MG63 (cell line): ENCODE data around the gene DEDD2. TPM values are rescaled to one million over a fixed set of nuclear protein-coding genes. Genes with fewer than 3 reads are reported as not detected.
"Not testable (repeated sequence)": the region's sequence is repeated elsewhere in the genome, so short reads cannot be mapped to it uniquely, and the experiment has no call there.

Source experiments
- DNase-seq: peaks from one replicate; pipeline ENCODE4 v3.0.0-alpha.2; 2020
- H3K27me3 ChIP-seq: fragments of 250-450 bp; sonication (Bioruptor Pico); 2 replicates; pipeline ENCODE4 v1.5.1; 2020; ENCODE audit warnings: mild to moderate bottlenecking, moderate library complexity
- H3K36me3 ChIP-seq: fragments of 250-450 bp; sonication (Bioruptor Pico); 2 replicates; pipeline ENCODE4 v1.5.1; 2020; ENCODE audit warnings: mild to moderate bottlenecking, moderate library complexity
- H3K4me3 ChIP-seq: fragments of 250-450 bp; sonication (Bioruptor Pico); 2 replicates; pipeline ENCODE4 v1.5.1; 2020; ENCODE audit warnings: mild to moderate bottlenecking, moderate library complexity
- H3K9me3 ChIP-seq: fragments of 250-450 bp; sonication (Bioruptor Pico); 2 replicates; pipeline ENCODE4 v1.5.1; 2020; ENCODE audit warnings: mild to moderate bottlenecking, moderate library complexity
- total RNA-seq: library from RNA; depleted of rRNA; stranded (reverse); fragments of >200 nt; shearing (Covaris generic); gene quantifications from 2 replicates; pipeline ENCODE4 v1.2.3, GENCODE V29; 2014; ENCODE audit warnings: low replicate concordance; rRNA removed

Gene DEDD2
- 26.3 and 42.9 TPM in 2 replicates for total RNA-seq

- DNase-seq: peak; percentile 99
- Histone ChIP-seq H3K36me3 (peaks cover 40% of the 10 kb centered on the region), H3K4me3 (peak within 1 kb of the TSS; percentile 84), H3K27me3 (no peaks in the 10 kb centered on the region), H3K9me3 (no peaks in the 10 kb centered on the region)
Measured at GRCh38 chr19:42217520-42218437, at the start of gene DEDD2. TSS of gene DEDD2 (minus strand) at chr19:42217677. CDS start at chr19:42217007, 670 bp downstream.

GRCh38 chr19:42266928-42267603 is 49.6 kb upstream of the DEDD2 start:
- peak overlapping the region; percentile 98 for H3K4me3 ChIP-seq
- DNase-seq, H3K9me3 ChIP-seq, H3K36me3 ChIP-seq, H3K27me3 ChIP-seq: not testable (repeated sequence)

GRCh38 chr19:42266105-42266504 is 48.6 kb upstream of the DEDD2 start:
- H3K27me3 ChIP-seq, H3K4me3 ChIP-seq, H3K36me3 ChIP-seq, DNase-seq, H3K9me3 ChIP-seq: not testable (repeated sequence)

DNA sequence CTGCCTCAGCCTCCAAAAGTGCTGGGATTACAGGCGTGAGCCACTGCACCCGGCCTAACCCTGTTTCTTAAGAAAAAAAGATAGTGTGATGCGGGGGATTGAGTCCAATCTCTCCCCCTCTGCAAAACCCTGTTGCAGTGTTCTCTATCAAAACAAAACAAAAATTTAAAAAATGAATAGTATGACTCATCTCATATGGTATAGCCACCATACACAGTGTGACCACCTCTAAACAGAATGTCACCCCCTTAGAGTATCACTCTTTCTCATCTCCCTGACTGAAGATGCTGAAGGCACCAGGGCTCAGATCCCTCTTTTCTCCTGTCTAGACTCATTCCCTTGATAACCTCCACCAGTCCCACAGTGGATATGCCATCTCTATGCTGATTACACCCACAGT is 44.3 kb upstream of the DEDD2 start:
- Histone ChIP-seq H3K4me3 (no peak overlapping the region), H3K27me3 (no peaks in the 10 kb centered on the region), H3K36me3 (no peaks in the 10 kb centered on the region), H3K9me3 (no peaks in the 10 kb centered on the region)
- no peak for DNase-seq

DNA sequence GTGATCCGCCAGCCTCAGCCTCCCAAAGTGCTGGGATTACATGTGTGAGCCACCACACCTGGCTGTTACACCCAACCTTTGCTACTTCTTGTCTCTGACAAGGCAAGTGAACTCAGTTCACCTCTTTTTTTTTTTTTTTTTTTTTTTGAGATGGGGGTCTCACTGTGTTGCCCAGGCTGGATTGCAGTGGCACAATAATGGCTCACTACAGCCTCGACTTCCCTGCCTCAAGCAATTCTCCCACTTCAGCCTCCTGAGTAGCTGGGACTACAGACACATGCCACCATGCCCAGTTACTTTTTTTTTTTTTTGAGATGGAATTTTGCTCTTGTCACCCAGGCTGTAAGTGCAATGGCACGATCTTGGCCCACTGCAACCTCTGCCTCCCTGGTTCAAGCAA is 40.4 kb upstream of the DEDD2 start:
- DNase-seq, H3K4me3 ChIP-seq, H3K9me3 ChIP-seq, H3K27me3 ChIP-seq: not testable (repeated sequence)
- H3K36me3 ChIP-seq: peaks cover 12% of the 10 kb centered on the region

- Histone ChIP-seq H3K9me3 (no peaks in the 10 kb centered on the region), H3K36me3 (peaks cover 24% of the 10 kb centered on the region), H3K27me3 (no peaks in the 10 kb centered on the region), H3K4me3 (peak overlapping the region; percentile 100)
- no peak for DNase-seq
Measured at GRCh38 chr19:42255766-42256745, 38.6 kb upstream of the DEDD2 start.

DNA sequence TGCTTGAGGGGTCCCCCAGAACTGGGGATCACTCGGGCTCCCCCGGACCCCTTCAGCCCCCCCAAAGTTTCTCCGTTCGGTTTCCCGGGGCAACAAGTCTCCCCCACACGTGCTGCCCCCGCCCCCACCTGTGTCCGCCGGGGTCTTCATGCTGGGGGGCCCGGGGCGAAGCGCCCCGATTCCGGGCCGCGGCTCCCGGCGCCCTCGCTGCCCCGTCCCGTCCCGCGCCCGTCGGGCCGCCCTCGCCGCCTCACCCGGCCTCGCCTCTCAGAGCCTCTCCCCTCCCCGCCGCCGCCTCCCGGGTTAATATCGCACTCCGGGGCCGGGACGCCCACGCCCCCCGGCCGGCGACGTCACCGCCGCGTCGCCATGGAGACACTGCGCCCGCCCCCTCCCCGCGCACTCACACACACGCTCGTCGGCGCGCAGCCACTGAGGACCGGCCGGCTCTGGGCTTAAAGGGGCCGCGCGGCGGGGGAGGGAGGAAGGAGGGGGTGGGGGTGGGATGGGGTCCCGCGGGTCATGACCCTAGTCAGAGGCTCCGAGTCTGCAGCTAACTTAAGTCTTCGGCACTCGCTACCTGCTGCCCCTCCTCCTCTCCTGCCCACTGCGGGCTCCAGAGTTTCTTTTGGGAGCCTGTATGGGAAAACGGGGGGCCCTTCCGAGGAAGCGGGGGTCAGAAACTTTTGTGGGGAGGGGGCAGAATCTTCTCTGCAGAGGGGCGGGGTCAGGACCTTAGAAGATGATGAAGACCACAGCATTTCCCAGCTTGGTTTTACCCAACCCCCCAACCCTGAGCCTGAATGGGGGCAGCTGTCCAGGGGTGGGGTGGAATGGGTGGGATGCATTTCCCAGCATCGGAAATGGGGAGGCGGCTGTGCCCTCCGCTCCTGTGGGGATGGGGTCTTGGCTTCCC is 37.6 kb upstream of the DEDD2 start, which contains the start of gene ERF:
TSS of gene ERF (minus strand) at position 279 of the 916 bp plus-strand sequence. CDS start at position 150, 129 bp downstream.
- peak; percentile 92 for DNase-seq
- peaks cover 34% of the 10 kb centered on the region for H3K36me3 ChIP-seq
- H3K27me3 ChIP-seq: no peaks in the 10 kb centered on the region
- H3K9me3 ChIP-seq: no peaks in the 10 kb centered on the region
- peak within 1 kb of the TSS; percentile 100 for H3K4me3 ChIP-seq

DNA sequence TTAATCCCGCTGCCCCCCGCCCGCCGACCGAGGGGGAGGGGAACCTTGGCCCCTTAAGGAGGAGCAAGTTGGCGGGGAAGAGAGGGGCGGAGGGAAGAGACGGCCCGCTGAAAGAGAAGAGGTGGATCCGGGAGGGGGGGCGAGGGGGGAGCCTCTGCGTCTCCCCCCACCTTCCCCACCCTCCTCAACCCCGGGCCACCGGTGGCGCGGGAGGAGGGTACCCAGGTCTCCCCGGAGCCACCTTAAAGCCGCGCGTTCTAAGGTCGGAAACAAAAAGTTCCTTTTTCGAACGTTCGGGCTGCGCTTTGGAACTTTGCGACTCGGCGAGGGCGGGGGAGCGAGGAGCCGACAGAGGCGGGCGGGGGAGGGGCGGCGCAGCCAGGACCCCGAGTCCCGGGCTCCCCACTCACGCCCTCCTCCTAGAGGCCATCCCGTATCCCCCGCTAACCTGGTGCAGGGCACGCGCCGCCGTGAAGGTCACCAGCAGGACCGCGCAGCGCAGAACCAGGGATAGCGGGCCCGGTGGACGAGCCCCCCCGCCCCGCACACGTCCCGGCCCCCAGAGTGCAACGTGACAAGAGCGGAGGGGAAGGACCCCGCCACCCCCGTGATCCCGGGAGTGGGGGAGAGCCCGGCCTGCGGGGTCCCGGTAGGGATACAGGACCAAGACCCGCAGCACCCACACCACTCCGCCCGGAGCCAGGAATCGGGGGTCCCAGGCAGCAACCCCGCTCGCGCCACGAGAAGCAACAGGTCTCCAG is 36.8 kb upstream of the DEDD2 start:
- Histone ChIP-seq H3K9me3 (no peaks in the 10 kb centered on the region), H3K27me3 (no peaks in the 10 kb centered on the region), H3K36me3 (peaks cover 42% of the 10 kb centered on the region), H3K4me3 (peak overlapping the region; percentile 100)
- DNase-seq: peak; percentile 78

- Histone ChIP-seq H3K27me3 (no peaks in the 10 kb centered on the region), H3K36me3 (peaks cover 50% of the 10 kb centered on the region), H3K9me3 (no peaks in the 10 kb centered on the region), H3K4me3 (peak overlapping the region; percentile 100)
- DNase-seq: peak; percentile 73
Measured at GRCh38 chr19:42253245-42254088, 36.0 kb upstream of the DEDD2 start.

GRCh38 chr19:42252365-42253244 is 35.1 kb upstream of the DEDD2 start:
- H3K9me3 ChIP-seq: no peaks in the 10 kb centered on the region
- peaks cover 53% of the 10 kb centered on the region for H3K36me3 ChIP-seq
- peak overlapping the region; percentile 100 for H3K4me3 ChIP-seq
- H3K27me3 ChIP-seq: no peaks in the 10 kb centered on the region
- DNase-seq: no peak

- Histone ChIP-seq H3K36me3 (peaks cover 58% of the 10 kb centered on the region), H3K4me3 (peak overlapping the region; percentile 25), H3K9me3 (no peaks in the 10 kb centered on the region), H3K27me3 (no peaks in the 10 kb centered on the region)
- no peak for DNase-seq
Measured at GRCh38 chr19:42251572-42252358, 34.3 kb upstream of the DEDD2 start.

- Histone ChIP-seq H3K4me3 (no peak overlapping the region), H3K9me3 (no peaks in the 10 kb centered on the region), H3K27me3 (no peaks in the 10 kb centered on the region), H3K36me3 (peaks cover 64% of the 10 kb centered on the region)
- no peak for DNase-seq
Measured at GRCh38 chr19:42250666-42251531, 33.4 kb upstream of the DEDD2 start.
